Stimulated activated CD8-positive, alpha-beta memory T cell treated with anti-CD3 and anti-CD28 coated beads, Interleukin-4, amount 100 ng/mL, for 1 hour (primary cell): ENCODE data around the gene UFL1.
"Not testable (repeated sequence)": the region's sequence is repeated elsewhere in the genome, so short reads cannot be mapped to it uniquely, and the experiment has no call there.

Source experiments
- DNase-seq, 2 donors: peaks; one replicate each; pipeline ENCODE4 v3.0.0-alpha.2; 2020; ENCODE audit warnings: low read depth in 2 of 2, low spot score in 1 of 2

Gene UFL1

GRCh38 chr6:96521644-96522464 lies at the start of gene UFL1:
UFL1 (plus strand) TSS chr6:96521806; CDS start chr6:96521874, 68 bp downstream.
- peak; percentile 83 to 88 for DNase-seq

GRCh38 chr6:96472291-96472690 lies 49.3 kb upstream of the UFL1 start:
- DNase-seq = not testable (repeated sequence)

GRCh38 chr6:96478695-96479094 lies 42.9 kb upstream of the UFL1 start:
- no peak for DNase-seq

- no peak for DNase-seq
Observed at GRCh38 chr6:96491926-96492325, 29.7 kb upstream of the UFL1 start.

- DNase-seq = peak; percentile 20 to 23
Observed at GRCh38 chr6:96499781-96500180, 21.8 kb upstream of the UFL1 start.

GRCh38 chr6:96502915-96503314 lies 18.7 kb upstream of the UFL1 start:
- DNase-seq = no peak

GRCh38 chr6:96505363-96505762 lies 16.2 kb upstream of the UFL1 start:
- no peak for DNase-seq

- no peak for DNase-seq
Observed at GRCh38 chr6:96509281-96509680, 12.3 kb upstream of the UFL1 start.

GRCh38 chr6:96520171-96521115 lies 1.2 kb upstream of the UFL1 start:
- no peak for DNase-seq

GRCh38 chr6:96521306-96521643 lies 331 bp upstream of the UFL1 start:
- no peak for DNase-seq

- DNase-seq = no peak
Observed at GRCh38 chr6:96522465-96523009, 931 bp downstream of the UFL1 start.

GRCh38 chr6:96528193-96528592 lies 6.6 kb downstream of the UFL1 start:
- no peak for DNase-seq

- no peak for DNase-seq
Observed at GRCh38 chr6:96532399-96532798, 10.8 kb downstream of the UFL1 start.

- DNase-seq = no peak
Observed at GRCh38 chr6:96537726-96538125, 16.1 kb downstream of the UFL1 start.

GRCh38 chr6:96542702-96543101 lies 21.1 kb downstream of the UFL1 start:
- no peak for DNase-seq

- no peak for DNase-seq
Observed at GRCh38 chr6:96545882-96546281, 24.3 kb downstream of the UFL1 start.

GRCh38 chr6:96547654-96548053 lies 26.0 kb downstream of the UFL1 start:
- no peak for DNase-seq

- DNase-seq = no peak
Observed at GRCh38 chr6:96554558-96554957, 33.0 kb downstream of the UFL1 start.

- not testable (repeated sequence) for DNase-seq
Observed at GRCh38 chr6:96559740-96560139, 38.1 kb downstream of the UFL1 start.

- DNase-seq = no peak
Observed at GRCh38 chr6:96562886-96563285, 41.3 kb downstream of the UFL1 start, which contains the start of gene FHL5. FHL5 (plus strand) TSS chr6:96563128; CDS start chr6:96603614, 40,486 bp downstream.

- DNase-seq = no peak
Observed at GRCh38 chr6:96563853-96564252, 42.2 kb downstream of the UFL1 start.

- no peak for DNase-seq
Observed at GRCh38 chr6:96570053-96570452, 48.4 kb downstream of the UFL1 start.
